NCI-H748 (cell line): ENCODE measurements around the gene KCTD6.

Source experiments
- DNase-seq: peaks from one replicate; lab custom pipeline; 2025; ENCODE audit not compliant: unreplicated experiment; lab: John Stamatoyannopoulos, UW

The KCTD6 gene

DNA sequence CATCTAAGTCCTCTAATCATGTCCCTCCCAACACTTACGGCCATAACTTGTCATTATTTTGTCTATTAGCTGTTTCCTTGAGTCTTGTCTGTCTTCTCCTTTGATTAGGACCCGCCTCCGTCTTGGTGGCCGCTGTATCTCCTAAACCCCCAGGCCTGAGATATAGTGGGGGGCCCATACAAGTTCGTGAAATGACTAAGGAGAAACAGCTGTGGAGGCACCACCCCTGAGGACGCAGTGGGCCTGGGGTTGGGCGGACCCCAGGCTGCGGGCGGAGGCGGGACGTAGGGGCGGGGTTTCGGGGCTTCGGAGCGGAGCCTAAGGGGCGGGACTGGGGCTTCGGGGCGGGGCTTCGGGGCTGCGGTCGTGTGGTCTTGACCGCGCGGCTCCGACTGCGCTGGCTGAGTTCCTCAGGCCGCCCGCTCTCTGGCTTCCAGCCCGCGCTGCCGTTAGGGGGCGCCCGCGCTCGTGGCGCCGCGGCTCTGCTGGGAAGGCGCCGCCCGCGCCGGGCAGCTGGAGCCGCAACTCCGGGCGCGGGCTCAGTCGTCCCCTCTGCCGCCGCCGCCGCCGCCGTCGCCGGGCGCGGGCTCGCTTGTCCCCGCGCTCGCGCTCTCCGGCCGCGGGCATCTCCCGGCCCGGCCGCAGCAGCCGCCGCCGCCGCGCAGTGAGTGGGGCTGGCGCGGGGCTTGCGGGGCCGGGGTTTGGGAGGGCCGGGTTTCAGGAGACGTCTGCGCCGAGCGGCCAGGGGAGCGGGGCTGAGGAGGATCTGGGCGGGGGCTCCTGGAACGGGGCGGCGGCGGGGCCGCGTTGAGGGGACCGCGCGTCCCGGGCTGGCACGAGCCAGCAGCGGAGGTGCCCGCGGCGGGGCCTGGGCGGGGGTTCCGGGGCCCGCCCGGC is at the start of gene KCTD6:
Gene KCTD6 (plus strand): TSS at position 591 of the 897 bp plus-strand sequence. CDS start 6,660 bp downstream, outside the sequence.
- peak; percentile 89 for DNase-seq

DNA sequence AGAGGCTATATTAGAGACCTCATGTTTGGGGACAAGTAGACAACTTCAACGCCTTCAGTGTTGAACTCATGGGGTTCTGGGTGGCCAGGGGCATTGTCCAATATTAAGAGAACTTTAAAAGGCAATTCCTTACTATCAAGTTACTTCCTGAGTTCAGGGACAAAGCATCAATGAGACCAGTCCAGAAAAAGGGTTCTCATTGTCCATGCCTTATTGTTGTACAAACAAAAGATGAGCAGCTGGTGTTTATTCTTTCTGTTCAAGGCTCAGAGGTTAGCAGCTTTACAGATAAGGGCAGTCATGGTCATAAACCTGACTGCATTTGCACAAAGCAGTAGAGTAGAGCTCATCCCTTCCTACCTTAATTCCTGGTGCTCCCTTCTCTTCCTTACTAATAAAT is 39.7 kb upstream of the KCTD6 start:
- DNase-seq, result peak; percentile 79

DNA sequence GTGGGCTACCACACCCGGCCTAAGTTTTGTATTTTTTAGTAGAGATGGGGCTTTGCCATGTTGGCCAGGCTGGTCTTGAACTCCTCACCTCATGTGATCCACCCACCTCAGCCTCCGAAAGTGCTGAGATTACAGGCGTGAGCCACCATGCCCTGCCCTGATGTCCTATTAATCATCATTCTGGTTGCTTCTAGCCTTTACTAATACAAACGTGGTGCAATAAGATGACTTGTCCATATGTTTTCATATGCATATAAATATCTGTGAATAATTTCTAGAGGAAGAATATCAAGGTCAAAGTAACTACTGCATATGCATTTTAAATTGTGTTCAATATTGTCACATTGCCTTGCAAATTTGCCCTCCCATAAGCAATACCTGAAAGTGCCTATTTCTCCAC is 32.7 kb upstream of the KCTD6 start:
- DNase-seq, result no peak

DNA sequence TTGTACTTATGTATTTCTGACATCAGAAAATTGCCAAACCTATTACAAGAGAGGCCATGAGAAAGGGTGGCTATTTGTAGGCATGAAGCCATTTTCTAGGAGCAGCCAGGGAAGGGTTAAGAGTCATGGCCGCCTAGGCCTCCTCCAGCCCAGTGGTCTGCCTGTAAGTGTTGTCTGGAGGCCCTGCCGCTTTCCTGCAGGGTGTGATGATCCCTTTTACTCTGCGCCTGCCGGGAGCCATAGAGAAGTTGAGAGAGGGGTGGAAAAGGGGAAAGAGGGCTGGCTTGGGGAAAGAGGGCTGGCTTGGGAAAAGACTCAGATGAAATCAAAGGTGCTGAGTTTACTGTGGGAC is 29.1 kb upstream of the KCTD6 start:
- no peak for DNase-seq

DNA sequence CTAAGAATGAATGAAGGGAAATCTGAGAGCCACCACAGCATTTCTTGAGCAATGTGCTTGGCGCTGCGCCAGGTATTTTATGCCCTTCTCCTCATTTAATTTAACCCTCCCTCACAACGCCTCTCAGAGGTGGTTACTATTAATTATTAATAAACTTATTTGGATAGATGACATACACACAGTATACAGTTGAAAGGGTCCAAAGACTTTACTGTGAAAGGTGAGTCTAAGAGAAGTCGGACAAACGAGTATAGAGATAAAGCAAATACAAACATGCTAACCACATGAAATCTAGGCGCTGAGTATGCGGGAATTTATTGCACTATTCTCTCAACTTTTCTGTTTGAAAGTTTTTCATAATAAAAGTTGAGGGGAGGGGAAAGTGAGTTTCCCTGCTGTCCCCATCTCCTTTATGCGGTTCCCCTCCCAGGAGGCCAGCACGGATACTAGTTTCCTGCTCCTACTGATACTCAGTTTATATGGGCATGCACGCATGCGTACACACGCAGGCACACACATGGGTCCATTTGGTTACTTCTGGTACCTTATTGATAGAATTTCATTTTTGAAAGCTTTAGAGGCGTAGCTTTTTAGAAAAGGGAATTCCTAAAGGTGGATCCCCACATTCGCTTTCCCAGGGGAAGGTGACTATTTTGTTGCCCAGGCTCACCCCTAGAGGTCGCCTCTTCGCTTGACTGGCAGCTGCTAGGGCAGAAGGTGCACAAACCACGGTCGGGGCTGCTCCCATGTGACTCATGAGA is 28.5 kb upstream of the KCTD6 start:
- peak; percentile 66 for DNase-seq

DNA sequence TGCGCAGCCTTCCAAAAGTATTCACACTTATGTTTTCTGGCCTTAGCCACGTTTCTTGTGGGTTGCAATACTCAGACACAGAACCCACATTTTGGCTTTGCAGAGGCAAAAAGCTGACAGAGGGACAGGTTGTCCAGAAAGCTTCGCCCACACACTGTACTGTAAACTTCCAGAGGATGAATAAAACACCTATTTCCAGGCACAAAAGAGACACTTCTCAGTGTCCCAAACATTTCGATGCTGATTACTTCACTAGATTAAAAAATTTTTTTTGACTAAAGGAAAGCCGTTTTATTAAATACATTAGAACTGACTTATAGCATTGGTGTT is 28.0 kb upstream of the KCTD6 start:
- no peak for DNase-seq

DNA sequence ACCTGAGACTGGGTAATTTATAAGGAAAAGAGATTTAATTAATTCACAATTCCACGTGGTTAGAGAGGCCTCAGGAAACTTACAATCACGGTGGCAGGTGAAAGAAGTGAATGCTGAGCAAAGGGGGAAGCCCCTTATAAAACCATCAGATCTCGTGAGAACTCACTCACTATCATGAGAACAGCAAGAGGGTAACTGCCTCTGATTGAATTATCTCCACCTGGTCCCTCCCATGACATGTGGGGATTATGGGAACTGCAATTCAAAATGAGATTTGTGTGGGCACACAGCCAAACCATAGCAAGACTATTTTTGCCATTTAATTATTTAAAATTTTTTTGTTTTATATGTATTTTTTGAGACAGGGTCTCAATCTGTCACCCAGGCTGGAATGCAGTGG is 27.0 kb upstream of the KCTD6 start:
- DNase-seq, result no peak

DNA sequence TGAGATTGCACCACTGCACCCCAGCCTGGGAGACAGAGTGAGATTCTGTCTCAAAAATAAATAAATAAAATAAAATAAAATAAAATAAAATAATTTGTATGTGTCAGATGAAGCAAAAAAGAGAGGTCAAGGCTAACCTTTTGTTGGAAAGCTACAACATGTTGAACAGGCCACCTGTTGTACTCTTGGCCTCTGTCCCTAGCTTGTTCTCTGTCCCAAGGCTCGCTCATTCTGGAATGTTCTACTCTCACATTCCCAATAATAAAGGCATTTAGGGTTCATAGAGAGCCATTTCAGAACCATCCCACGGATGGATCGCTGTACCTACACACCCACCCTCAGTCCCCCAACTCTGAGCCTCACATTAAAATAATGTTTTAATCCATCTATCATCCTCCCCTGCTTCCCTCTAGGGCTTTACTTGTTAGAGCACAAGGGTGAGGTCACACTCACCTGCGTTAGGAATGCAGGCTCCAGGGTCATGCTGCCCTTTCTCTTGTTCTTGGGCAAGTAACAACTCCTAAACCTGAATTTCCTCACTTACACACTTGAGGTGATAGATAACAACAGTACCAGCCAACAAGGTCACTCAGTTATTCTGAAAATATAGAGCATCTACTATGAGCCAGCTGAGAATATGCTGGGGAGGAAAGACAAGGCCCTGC is 24.9 kb upstream of the KCTD6 start:
- no peak for DNase-seq

DNA sequence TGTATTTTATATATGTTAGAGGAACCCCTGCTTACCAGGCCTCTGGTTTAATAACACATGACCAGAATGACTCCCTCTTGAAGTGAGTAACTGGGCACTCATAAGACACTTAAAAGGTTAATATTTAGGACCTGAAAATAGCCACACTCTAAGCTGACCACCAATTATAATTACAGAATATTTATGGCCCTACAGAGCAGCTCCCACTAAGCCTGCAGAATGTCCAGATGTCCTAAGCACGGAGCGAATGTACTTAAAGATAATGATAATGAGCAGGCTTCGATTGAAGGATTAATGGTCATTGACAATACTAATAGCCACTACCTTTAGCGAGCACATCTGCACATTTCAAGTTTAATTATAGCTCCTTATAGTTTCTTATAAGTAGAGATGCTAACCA is 22.8 kb upstream of the KCTD6 start:
- DNase-seq, result no peak

DNA sequence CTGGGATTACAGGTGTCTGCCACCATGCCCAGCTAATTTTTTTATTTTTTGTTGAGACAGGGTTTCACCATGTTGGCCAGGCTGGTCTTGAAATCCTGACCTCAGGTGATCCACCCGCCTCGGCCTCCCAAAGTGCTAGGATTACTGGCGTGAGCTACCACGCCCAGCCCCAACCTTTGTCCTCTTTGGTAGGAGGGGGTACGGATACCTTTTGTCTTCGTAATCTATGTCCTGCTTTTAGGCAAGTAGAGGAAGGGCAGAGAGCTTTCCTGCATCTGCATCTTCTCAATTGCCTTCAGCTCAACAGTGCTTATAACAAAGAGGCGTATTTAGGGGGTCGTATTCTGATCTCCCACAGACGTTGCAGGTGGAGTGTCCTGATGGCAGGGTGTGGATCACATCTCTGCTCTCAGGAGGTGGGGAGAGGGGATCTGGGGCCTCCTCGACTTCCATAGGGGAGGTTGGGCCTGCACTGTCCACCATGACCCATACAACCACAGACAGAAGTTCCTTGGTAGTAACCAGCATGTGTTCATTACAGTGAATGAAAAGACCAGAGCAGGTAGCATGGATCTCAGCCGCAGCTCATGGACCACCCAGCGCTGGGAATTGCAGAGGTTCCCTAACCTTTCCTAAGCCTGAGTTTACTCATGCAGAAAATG is 21.4 kb upstream of the KCTD6 start:
- no peak for DNase-seq

DNA sequence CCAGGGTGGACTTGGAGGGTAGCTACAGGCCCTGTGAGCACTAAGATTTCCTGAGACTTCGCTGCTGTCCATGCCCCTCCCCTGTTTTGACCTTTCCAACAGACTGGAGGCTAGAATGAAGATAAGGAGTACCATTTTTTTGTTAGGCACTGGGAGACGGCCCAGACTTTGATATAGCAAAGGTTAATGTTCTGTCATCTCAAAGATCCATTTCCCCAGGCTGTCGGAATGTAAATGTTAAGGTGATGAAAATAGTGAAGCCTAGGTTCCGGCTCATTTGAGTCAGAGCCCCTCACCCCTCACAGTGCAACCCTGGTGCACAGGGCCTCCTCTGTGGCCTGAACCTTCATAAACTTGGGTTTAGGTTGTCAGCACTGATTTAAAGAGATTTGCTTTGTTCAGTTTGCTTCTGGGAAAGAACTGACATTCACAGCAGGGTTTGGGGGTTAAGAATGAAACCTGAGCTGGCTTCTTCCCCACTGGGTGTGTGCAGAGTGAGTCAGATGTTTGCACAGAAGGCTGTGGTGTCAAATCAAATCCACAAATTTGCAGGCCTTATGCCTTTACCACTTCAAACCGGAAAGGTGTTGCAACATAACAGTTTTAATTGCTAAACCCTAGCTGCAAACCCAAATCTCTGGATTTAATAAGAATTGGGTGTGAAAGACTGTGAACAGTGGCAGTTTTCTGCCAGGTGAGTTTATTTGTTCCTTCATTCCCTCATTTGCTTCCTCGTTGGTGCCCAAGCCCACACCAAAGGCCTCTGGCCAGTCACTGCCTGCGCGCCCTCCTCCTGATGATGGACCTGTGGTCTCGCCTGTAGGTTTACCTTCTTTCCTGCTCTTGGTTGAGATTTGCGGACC is 20.6 kb upstream of the KCTD6 start:
- peak; percentile 95 for DNase-seq

DNA sequence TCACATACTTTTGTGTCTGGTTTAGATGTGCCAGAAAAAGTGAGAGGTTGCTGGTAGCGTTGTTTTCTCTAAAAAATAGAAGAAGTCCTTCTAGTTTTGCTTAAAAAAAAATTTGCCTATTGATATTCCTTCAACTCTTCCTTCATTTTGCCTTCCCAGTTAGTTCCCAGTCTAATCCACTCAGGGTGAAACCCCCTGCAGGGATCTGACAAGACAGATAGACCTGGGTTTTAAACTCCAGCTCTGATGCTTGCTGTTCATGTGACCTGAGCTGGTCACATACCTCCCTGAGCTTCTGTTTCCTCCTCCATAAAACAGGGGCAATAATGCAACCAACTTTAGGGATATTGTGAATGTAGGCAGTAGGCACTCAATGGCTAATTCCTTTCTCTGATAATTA is 18.6 kb upstream of the KCTD6 start:
- DNase-seq, result no peak

DNA sequence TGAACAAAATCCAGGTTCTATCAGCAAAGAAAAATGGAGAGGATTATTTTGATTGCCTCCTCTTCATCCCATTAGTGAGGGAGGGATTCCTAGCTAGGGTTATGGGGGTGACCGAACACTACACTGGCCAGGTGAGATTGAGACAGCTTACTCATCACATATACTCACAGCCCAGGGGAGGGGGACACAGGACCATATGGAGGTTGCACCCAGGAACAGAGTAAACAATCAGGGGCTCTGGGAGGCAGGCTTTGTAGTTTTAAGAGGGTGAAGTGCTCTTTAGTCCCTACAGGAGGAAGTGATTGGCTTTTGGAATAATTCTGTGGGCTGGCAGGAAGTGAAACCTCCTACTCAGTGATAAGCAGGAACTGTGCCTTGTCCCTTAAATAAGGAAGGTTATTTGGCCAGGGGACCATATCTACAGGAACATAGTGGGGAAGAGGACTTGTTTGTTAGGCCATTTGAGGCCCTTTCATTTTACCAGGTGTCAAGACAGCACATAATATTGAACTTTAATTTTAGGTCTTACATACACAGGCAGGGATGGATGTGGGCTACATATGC is 17.5 kb upstream of the KCTD6 start:
- no peak for DNase-seq

DNA sequence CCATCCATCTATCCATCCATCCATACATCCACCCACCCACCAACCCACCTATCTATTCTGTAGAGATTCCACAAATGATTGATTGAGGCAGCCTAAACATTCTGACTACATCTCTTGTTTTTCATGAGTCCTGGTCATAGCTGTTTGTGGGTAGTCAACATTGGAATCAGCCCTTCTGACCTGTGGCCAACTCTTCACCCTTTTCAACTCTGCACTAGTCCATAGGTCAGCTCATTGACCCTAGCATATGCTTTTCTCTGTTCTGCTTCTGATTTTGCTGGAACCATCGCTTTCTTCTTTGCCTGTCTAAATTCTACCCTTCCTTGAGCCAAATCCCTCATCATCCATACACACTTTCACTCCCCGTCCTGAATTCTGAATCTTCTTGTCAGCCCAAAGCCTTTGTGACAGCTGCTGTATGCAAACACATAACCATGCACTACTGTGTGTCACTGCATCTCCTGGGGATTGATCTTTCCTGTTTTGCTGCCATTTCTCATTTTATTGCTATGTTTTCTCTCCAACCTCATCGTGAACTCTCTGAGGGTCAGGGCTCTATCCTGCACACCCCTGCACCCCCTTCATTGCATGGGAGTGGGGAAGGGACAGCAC is 16.8 kb upstream of the KCTD6 start:
- no peak for DNase-seq

DNA sequence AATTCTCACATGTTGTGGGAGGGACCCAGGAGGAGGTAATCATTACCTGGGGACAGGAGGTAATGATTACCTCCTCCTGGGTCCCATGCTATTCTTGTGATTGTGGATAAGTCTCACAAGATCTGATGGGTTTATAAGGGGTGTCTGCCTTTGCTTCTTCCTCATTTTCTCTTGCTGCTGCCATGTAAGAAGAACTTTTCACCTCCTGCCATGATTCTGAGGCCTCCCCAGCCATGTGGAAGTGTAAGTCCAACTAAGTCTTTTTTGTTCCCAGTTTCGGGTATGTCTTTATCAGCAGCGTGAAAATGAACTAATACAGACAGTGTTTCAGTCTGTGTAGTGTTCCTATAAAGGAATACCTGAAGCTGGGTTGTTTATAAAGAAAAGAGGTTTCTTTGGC is 13.1 kb upstream of the KCTD6 start:
- DNase-seq, result no peak

DNA sequence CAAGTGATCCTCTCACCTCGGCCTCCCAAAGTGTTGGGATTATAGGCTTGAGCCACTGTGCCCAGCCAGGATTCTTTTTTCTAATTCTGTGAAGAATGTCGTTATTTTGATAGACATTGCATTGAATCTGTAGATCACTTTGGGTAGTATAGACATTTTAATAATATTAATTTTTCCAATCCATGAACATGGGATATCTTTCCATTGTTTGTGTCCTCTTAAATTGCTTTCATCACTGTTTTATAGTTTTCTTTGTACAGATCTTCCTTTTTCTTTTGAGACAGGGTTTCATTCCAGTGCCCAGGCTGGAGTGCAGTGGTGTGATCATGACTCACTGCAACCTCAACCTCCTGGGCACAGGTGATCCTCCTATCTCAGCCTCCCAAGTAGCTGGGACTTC is 11.6 kb upstream of the KCTD6 start:
- no peak for DNase-seq

DNA sequence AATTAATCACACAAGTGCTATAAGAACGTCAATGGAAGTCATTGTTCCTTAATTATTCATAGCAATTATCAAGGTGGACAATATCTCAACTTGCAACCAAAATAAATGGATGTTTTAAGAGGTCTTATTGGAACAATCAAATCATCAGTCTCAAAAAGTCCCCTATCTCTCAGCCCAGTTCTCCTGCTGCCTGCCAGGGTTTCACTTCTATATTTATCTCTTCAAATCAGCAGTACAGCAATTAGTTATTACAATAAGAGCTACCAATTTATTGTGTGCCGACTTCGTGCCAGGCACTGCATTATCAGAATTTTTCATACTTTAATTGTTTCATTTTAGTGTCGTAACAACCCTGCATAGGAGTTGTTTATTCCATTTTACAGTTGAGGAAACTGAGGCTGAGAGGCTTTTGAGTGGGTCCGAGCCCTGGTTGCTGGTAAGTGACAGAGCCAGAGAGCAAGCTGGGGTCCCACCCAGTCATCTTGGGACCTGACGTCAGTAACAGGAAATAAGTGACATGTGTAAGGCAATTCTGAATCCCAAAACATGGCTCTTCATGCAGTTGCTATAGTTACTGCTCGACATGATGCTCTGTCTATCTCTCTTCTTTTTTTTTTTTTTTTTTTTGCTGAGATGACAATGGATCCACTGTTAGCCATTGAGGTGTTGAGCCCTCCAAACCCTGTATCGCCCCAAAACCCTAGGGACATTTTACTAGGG is 8.8 kb upstream of the KCTD6 start:
- peak; percentile 59 for DNase-seq

DNA sequence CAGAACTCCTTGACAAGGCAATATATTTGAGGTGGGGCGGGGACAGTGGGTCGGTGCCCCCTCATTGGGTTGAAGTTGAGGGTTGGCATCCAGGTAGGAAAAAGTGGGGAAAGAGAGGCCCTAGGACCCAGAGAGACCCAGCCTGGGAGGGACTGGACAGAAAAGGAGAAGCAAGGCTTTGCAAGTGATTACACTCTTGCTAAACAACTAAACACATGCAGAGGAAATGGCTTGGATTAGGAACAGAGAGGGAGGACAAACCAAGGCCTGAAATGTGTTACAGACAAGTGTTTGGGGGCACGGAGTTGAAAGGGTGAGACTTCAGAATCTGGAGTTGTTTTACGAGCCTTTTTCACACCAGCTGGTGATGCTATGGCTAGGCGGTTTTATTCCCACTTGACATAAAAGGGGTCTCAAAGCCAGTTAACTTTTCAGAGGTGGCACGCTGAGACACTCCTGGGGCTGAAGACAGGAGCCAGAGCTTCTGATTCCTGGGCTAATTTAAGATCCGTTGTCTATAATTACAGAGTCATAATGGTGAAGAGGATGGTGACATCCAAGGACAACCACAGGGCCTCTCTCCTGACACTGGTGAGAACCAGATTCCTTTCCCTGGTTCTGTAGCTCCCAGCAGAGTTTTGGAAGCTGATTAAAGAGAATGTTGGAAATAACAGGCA is 7.7 kb upstream of the KCTD6 start:
- no peak for DNase-seq

DNA sequence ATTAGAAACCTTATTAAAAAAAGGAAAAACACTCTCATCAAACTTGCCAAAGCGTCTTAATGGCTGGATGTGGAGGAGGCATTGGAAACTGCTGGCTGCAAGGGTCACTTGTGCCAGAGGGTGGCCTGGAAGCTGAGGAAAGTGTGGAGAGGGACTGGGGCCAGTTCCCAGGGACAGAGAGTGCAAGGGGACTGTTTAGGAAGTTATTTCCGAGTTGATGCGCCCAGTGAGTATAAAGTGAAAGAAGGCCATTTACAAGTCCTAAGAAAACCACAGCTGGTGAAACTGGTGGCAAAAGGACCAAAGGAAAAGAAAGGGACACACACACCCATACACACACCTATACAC is 7.2 kb upstream of the KCTD6 start:
- DNase-seq, result no peak
